ENCODE measurements around the gene LYST.
"Not testable (repeated sequence)": the region's sequence is repeated elsewhere in the genome, so short reads cannot be mapped to it uniquely, and the experiment has no call there.

The LYST gene, protein sequence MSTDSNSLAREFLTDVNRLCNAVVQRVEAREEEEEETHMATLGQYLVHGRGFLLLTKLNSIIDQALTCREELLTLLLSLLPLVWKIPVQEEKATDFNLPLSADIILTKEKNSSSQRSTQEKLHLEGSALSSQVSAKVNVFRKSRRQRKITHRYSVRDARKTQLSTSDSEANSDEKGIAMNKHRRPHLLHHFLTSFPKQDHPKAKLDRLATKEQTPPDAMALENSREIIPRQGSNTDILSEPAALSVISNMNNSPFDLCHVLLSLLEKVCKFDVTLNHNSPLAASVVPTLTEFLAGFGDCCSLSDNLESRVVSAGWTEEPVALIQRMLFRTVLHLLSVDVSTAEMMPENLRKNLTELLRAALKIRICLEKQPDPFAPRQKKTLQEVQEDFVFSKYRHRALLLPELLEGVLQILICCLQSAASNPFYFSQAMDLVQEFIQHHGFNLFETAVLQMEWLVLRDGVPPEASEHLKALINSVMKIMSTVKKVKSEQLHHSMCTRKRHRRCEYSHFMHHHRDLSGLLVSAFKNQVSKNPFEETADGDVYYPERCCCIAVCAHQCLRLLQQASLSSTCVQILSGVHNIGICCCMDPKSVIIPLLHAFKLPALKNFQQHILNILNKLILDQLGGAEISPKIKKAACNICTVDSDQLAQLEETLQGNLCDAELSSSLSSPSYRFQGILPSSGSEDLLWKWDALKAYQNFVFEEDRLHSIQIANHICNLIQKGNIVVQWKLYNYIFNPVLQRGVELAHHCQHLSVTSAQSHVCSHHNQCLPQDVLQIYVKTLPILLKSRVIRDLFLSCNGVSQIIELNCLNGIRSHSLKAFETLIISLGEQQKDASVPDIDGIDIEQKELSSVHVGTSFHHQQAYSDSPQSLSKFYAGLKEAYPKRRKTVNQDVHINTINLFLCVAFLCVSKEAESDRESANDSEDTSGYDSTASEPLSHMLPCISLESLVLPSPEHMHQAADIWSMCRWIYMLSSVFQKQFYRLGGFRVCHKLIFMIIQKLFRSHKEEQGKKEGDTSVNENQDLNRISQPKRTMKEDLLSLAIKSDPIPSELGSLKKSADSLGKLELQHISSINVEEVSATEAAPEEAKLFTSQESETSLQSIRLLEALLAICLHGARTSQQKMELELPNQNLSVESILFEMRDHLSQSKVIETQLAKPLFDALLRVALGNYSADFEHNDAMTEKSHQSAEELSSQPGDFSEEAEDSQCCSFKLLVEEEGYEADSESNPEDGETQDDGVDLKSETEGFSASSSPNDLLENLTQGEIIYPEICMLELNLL (N-terminal part only)

GRCh38 chr1:235866205-235866912 is at the start of gene LYST:
TSS of gene LYST (minus strand) at chr1:235866906. CDS start at chr1:235830417, 36,489 bp downstream.
- peak within 1 kb of the TSS; percentile 90 for H3K4me3 ChIP-seq (ENCODE audit: low read depth, low read length)
- TF ChIP-seq, protein P1, sequence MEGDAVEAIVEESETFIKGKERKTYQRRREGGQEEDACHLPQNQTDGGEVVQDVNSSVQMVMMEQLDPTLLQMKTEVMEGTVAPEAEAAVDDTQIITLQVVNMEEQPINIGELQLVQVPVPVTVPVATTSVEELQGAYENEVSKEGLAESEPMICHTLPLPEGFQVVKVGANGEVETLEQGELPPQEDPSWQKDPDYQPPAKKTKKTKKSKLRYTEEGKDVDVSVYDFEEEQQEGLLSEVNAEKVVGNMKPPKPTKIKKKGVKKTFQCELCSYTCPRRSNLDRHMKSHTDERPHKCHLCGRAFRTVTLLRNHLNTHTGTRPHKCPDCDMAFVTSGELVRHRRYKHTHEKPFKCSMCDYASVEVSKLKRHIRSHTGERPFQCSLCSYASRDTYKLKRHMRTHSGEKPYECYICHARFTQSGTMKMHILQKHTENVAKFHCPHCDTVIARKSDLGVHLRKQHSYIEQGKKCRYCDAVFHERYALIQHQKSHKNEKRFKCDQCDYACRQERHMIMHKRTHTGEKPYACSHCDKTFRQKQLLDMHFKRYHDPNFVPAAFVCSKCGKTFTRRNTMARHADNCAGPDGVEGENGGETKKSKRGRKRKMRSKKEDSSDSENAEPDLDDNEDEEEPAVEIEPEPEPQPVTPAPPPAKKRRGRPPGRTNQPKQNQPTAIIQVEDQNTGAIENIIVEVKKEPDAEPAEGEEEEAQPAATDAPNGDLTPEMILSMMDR (IDR thresholded peaks at IDR 0.05; ENCODE audit: low read depth, low read length, missing control alignments): peak; percentile 48
- no peak for DNase-seq (ENCODE audit: low read depth)

DNA sequence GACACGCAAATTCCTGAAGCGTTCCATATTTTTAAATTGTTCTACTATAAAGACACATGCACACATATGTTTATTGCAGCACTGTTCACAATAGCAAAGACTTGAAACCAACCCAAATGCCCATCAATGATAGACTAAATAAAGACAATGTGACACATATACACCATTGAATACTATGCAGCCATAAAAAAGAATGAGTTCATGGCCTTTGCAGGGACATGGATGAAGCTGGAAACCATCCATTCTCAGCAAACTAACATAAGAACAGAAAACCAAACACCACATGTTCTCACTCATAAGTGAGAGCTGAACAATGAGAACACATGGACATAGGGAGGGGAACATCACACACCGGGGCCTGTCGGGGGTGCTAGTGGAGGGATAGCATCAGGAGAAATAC is 48.8 kb upstream of the LYST start:
- H3K4me3 ChIP-seq (ENCODE audit: low read depth, low read length); DNase-seq (ENCODE audit: low read depth): not testable (repeated sequence)

- no peak overlapping the region for H3K4me3 ChIP-seq (ENCODE audit: low read depth, low read length)
- TF ChIP-seq, protein P1 (IDR thresholded peaks at IDR 0.05; ENCODE audit: low read depth, low read length, missing control alignments): no peak
- no peak for DNase-seq (ENCODE audit: low read depth)
These were observed 46.6 kb upstream of the LYST start for GRCh38 chr1:235913311-235913710.

- H3K4me3 ChIP-seq (ENCODE audit: low read depth, low read length): no peak overlapping the region
- DNase-seq (ENCODE audit: low read depth): no peak
- TF ChIP-seq, protein P1 (IDR thresholded peaks at IDR 0.05; ENCODE audit: low read depth, low read length, missing control alignments): no peak
These were observed 45.2 kb upstream of the LYST start for GRCh38 chr1:235911876-235912275.

DNA sequence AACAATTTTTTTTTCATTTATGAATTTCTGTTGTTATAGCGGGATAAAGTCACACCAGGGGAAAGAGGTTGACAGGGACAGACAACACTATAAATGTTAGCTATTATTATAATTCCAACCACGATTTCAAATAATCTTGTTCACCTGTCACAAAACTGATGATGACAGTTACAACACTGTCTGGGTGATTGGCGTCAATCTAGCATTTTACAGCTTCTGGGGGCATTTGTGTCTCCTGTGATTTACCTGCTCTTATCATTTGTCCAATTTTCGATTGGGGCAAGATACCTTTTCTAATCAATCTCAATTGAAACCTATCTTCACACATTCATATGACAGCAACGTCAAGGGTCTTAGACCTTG is 44.6 kb upstream of the LYST start:
- no peak overlapping the region for H3K4me3 ChIP-seq (ENCODE audit: low read depth, low read length)
- TF ChIP-seq, protein P1 (IDR thresholded peaks at IDR 0.05; ENCODE audit: low read depth, low read length, missing control alignments): no peak
- no peak for DNase-seq (ENCODE audit: low read depth)

- TF ChIP-seq, protein P1 (IDR thresholded peaks at IDR 0.05; ENCODE audit: low read depth, low read length, missing control alignments): no peak
- H3K4me3 ChIP-seq (ENCODE audit: low read depth, low read length): no peak overlapping the region
- no peak for DNase-seq (ENCODE audit: low read depth)
These were observed 43.9 kb upstream of the LYST start for GRCh38 chr1:235910357-235911299.
